Mucosa of descending colon (tissue), 3 donors: ENCODE data around the gene CPVL. TPM values are rescaled to one million over a fixed set of nuclear protein-coding genes. Genes with fewer than 3 reads are reported as not detected.

Source experiments
- ATAC-seq: fragments of 200-7000 bp; cut with Tn5 transposase; one replicate; pipeline ENCODE4 v1.9.1; 2020; ENCODE audit warnings: mild to moderate bottlenecking, moderate library complexity
- DNase-seq, 3 donors: peaks; one replicate each; pipeline ENCODE4 v3.0.0-alpha.2; 2020
- H3K36me3 ChIP-seq: fragments of 200-600 bp; one replicate; pipeline ENCODE4 v1.8.0; 2021; ENCODE audit warnings: low read depth, mild to moderate bottlenecking
- H3K4me1 ChIP-seq: fragments of 200-600 bp; one replicate; pipeline ENCODE4 v1.8.0; 2021; ENCODE audit warnings: low read depth, mild to moderate bottlenecking
- H3K4me3 ChIP-seq: fragments of 200-600 bp; one replicate; pipeline ENCODE4 v1.8.0; 2021; ENCODE audit warnings: mild to moderate bottlenecking
- H3K9me3 ChIP-seq: fragments of 200-600 bp; one replicate; pipeline ENCODE4 v1.8.0; 2021; ENCODE audit warnings: mild to moderate bottlenecking
- CTCF ChIP-seq: fragments of 200-600 bp; IDR thresholded peaks from one replicate; pipeline ENCODE4 v1.8.0; 2022; ENCODE audit warnings: antibody characterized with exemption, mild to moderate bottlenecking
- intact Hi-C, 2 donors: fragments of 100-400 bp; cut with DNase I in 1 of 2; cut with micrococcal nuclease in 1 of 2; formaldehyde crosslinking; loops; one replicate each; pipeline versions ENCODE4 v1.11.0 to v1.11.1; 2022; cut with DNase I, micrococcal nuclease
- total RNA-seq, 3 donors: library from RNA; stranded (reverse); fragmentation: NEBNext Ultra II Directional in 2 of 3; extraction: Animal tissue kit (Norgen Biotek cat#: 25700) in 2 of 3; gene quantifications; one replicate each; pipeline versions ENCODE4 v1.2.1 to v1.2.4, GENCODE V29; 2021 to 2023
- donor health status: DM: no; HTN: no; CAD: no; lungs with moderate emphysema.
- donor health status: DM: no; HTN: no; CAD: no.
- donor health status: DM: no; HTN: yes; CAD: no.

The CPVL gene
- total RNA-seq, 3 donors from 2014 or later, result 8.1 to 20.0 (median 10.5) TPM

DNA sequence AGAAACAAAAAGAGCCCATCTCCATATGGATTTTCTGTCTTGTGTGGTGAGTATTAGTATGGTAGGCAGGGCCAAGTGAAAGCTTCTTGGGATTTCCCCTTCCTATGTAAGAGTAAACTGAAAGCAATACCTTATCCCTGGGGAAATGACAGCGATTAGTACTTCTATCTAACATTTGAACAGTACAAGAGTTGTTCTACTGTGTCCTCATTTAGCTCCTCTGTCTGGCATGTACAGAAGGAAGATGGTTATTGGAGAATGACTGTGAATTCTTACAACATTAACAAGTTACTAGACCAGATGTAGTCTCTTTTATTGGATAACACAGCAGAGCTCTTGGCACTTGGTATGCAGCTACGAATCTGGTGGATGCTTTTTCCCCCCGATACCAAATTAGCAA, 170.3 kb downstream of the CPVL start:
- Histone ChIP-seq H3K4me3 (no peak overlapping the region), H3K36me3 (no peaks in the 10 kb centered on the region), H3K9me3 (peaks cover 18% of the 10 kb centered on the region), H3K4me1 (no peaks in the 10 kb centered on the region)
- no peak for ATAC-seq
- intact Hi-C loops, result no loop called here
- DNase-seq, result no peak
- no peak for TF ChIP-seq CTCF

DNA sequence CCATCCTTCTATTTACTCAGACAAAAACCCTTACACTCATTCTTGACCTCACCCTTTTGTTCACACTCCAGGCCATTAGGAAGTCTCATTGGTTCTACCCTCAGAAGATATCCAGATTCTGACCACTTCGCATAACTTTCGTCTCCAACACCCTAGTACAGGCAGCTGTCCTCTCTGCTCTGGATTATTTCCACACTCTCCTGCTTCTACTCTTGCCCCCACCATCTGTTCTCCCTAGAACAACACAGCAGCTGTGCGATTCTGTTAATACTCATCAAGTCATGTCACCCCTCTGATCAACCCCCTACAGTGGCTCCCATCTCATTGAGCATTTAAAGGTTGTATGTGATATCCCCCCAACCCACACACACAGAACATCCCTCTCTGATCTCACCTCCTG, 172.7 kb downstream of the CPVL start:
- no peak overlapping the region for H3K4me3 ChIP-seq
- intact Hi-C loops, result no loop called here
- H3K36me3 ChIP-seq, result no peaks in the 10 kb centered on the region
- no peak for DNase-seq
- TF ChIP-seq CTCF, result no peak
- peaks cover 18% of the 10 kb centered on the region for H3K9me3 ChIP-seq
- no peaks in the 10 kb centered on the region for H3K4me1 ChIP-seq
- ATAC-seq, result no peak

DNA sequence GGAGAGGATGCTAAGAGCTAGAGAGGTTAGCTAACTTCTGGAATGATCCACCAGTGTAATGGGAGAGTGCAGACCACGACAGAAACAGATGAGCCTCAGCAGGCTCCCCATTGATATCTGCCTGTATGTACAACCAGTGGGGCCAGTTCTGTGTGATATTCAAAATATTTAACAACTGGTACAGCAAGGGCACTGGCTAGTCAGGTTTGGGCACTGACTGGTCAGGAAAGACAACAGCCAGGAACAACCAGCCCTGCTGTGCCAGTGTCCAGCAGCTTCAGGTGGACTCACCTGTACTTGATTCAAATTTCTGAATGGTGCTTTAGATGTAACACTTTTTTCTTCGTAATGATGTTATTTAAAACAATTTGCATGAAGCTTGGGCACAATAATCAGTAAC, 182.3 kb downstream of the CPVL start:
- intact Hi-C loops, result no loop called here
- Histone ChIP-seq H3K9me3 (no peaks in the 10 kb centered on the region), H3K4me3 (no peak overlapping the region), H3K36me3 (no peaks in the 10 kb centered on the region), H3K4me1 (no peaks in the 10 kb centered on the region)
- no peak for TF ChIP-seq CTCF
- DNase-seq (no peak), ATAC-seq (no peak)

- H3K4me3 ChIP-seq, result no peak overlapping the region
- TF ChIP-seq CTCF, result no peak
- no peaks in the 10 kb centered on the region for H3K36me3 ChIP-seq
- DNase-seq, result no peak
- H3K9me3 ChIP-seq, result no peaks in the 10 kb centered on the region
- peaks cover 9% of the 10 kb centered on the region for H3K4me1 ChIP-seq
- intact Hi-C loops, result no loop called here
- ATAC-seq, result no peak
Observed at GRCh38 chr7:28961972-28962371, 184.4 kb downstream of the CPVL start.

DNA sequence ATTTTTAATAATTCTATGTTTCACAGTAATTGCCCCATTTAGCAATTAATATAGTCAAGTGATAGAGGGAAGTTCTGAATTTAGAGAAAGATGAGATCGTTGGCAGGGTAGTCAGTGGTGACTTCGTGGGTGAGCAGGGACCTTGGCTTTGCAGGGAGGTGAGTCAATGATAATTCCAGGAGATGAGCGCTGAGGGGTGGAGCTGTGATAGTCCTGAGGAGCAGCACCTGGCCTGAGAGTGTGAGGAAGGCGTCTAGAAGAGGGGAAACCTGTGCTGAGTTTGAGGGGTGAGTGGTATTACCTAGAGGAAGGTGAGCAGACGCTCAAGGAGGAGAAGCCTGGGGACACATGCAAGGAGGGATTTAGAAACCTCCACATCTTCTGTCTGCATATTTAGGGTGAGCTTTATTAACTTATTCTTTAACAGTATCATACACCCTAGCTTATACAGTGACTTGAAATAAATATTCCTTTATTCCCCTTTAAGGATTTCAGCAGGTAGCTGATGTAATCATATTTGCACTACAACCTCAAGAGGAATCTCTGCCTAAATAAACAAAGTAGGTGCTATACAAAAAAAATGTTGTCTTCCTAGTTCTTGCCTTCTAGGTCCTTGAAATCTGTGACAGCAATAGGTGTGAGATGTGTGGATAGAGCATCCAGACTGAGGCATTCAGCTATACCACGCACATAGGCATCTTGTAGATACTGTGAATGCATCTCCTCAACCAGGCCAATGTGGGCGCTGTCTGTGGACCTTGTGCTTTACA, 186.1 kb downstream of the CPVL start:
- ATAC-seq, result no peak

More for the DNA sequence above, 186.1 kb downstream of the CPVL start:
- TF ChIP-seq CTCF, result no peak
- no peak for DNase-seq
- Histone ChIP-seq H3K9me3 (no peaks in the 10 kb centered on the region), H3K4me3 (no peak overlapping the region), H3K4me1 (peaks cover 24% of the 10 kb centered on the region), H3K36me3 (no peaks in the 10 kb centered on the region)
- intact Hi-C loops, result no loop called here
